HG02610 (cell line): Measurements from ENCODE around the gene NTN1.

Experiments used
- ATAC-seq: cut with Tn5 transposase; IDR thresholded peaks from one replicate; pipeline ENCODE4 v1.9.1; 2021; ENCODE audit warnings: mild to moderate bottlenecking, moderate library complexity; ENCODE audit not compliant: unreplicated experiment

Gene NTN1

GRCh38 chr17:9035249-9035648 lies 13.9 kb downstream of the NTN1 start:
- ATAC-seq, result no peak

- no peak for ATAC-seq
Measured at GRCh38 chr17:9036336-9036735, 15.0 kb downstream of the NTN1 start.

- no peak for ATAC-seq
Measured at GRCh38 chr17:9037736-9038135, 16.4 kb downstream of the NTN1 start.

GRCh38 chr17:9038380-9038779 lies 17.1 kb downstream of the NTN1 start:
- ATAC-seq, result no peak

GRCh38 chr17:9044772-9045463 lies 23.6 kb downstream of the NTN1 start:
- no peak for ATAC-seq

GRCh38 chr17:9050801-9051401 lies 29.6 kb downstream of the NTN1 start:
- no peak for ATAC-seq

- ATAC-seq, result no peak
Measured at GRCh38 chr17:9051561-9051960, 30.3 kb downstream of the NTN1 start.

- no peak for ATAC-seq
Measured at GRCh38 chr17:9052921-9053320, 31.6 kb downstream of the NTN1 start.

GRCh38 chr17:9053406-9053805 lies 32.1 kb downstream of the NTN1 start:
- ATAC-seq, result no peak

GRCh38 chr17:9054126-9054975 lies 33.0 kb downstream of the NTN1 start:
- ATAC-seq, result no peak

- no peak for ATAC-seq
Measured at GRCh38 chr17:9055281-9055680, 34.0 kb downstream of the NTN1 start.

- no peak for ATAC-seq
Measured at GRCh38 chr17:9056566-9056965, 35.3 kb downstream of the NTN1 start.

GRCh38 chr17:9057310-9057709 lies 36.0 kb downstream of the NTN1 start:
- no peak for ATAC-seq

GRCh38 chr17:9062399-9062902 lies 41.1 kb downstream of the NTN1 start:
- ATAC-seq, result no peak

GRCh38 chr17:9064311-9064834 lies 43.1 kb downstream of the NTN1 start:
- no peak for ATAC-seq

GRCh38 chr17:9071016-9071415 lies 49.7 kb downstream of the NTN1 start:
- ATAC-seq, result no peak

- no peak for ATAC-seq
Measured at GRCh38 chr17:9071811-9072498, 50.6 kb downstream of the NTN1 start.

- ATAC-seq, result no peak
Measured at GRCh38 chr17:9072696-9073339, 51.5 kb downstream of the NTN1 start.

- no peak for ATAC-seq
Measured at GRCh38 chr17:9074131-9074530, 52.8 kb downstream of the NTN1 start.

- ATAC-seq, result no peak
Measured at GRCh38 chr17:9079461-9080103, 58.3 kb downstream of the NTN1 start.
